RPMI8226 (cell line): ENCODE results near the gene DAZ2.
"Not testable (repeated sequence)": the region's sequence is repeated elsewhere in the genome, so short reads cannot be mapped to it uniquely, and the experiment has no call there.

Source experiments
- DNase-seq: peaks from one replicate; pipeline ENCODE4 v3.0.0-alpha.2; 2015

DAZ2 gene

GRCh38 chrY:23219233-23219632 is at the start of gene DAZ2:
Gene DAZ2 (plus strand): TSS chrY:23219533. CDS start chrY:23219741, 208 bp downstream.
- not testable (repeated sequence) for DNase-seq

DNA sequence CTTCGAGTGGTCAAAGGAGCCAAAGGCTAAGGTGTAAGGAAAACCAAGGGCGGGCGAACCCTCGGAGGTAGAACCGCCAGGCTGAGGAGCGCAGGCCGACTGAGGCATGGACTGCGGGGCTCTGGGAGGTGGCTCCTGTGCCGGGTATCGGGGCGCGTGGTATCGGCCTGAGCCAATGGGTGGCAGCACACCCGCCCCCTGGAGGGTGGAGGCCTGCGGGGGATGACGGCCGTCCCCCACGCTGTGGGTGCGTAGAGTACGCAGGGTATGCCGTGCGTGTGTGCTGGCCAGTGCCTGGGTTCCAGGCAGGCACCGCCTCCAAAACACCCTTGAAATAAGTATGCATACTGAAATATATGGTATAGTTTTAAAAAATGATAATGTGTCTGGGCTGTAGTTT is 20.4 kb upstream of the DAZ2 start, which contains the start of gene DAZ1:
DAZ1 (minus strand) TSS at position 101 of the 400 bp plus-strand sequence. CDS start 208 bp downstream, outside the sequence.
- not testable (repeated sequence) for DNase-seq

DNA sequence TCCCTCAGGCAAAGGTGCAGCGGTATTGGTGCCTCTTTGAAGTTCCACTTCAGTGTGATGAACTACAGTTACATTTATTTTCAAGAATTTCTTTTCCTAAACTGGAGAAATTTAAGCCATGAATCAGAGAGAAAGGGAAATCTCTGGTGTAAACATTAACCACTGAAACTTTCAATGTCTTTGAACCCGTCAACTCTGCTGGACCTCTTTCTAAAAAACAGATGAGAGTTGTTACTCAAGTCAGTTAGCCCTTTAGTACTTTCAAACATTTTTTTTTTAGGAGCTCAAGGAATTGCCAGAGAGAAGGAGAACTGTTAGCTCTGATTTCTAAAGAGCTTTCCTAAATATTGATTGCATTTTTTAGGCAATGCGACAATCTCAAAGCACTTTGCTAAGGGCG is 11.9 kb upstream of the DAZ2 start:
- DNase-seq = not testable (repeated sequence)

- not testable (repeated sequence) for DNase-seq
Measured at GRCh38 chrY:23209802-23210495, 9.4 kb upstream of the DAZ2 start.

DNA sequence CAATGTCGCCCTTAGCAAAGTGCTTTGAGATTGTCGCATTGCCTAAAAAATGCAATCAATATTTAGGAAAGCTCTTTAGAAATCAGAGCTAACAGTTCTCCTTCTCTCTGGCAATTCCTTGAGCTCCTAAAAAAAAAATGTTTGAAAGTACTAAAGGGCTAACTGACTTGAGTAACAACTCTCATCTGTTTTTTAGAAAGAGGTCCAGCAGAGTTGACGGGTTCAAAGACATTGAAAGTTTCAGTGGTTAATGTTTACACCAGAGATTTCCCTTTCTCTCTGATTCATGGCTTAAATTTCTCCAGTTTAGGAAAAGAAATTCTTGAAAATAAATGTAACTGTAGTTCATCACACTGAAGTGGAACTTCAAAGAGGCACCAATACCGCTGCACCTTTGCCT is 8.7 kb upstream of the DAZ2 start:
- DNase-seq = not testable (repeated sequence)
